Astrocyte (in vitro differentiated cells and primary cell): Measurements from ENCODE around the gene RPS27A.
"Not testable (repeated sequence)": the region's sequence is repeated elsewhere in the genome, so short reads cannot be mapped to it uniquely, and the experiment has no call there.

Source experiments
- EZH2 ChIP-seq: IDR thresholded peaks from 2 replicates; pipeline ENCODE4 v1.6.1; 2012; ENCODE audit warnings: mild to moderate bottlenecking, low read length, inconsistent platforms; ENCODE audit not compliant: insufficient read depth
- TF ChIP-seq, protein P1 (sequence below): IDR thresholded peaks from 2 replicates; pipeline ENCODE4 v1.5.1; 2011; ENCODE audit warnings: low read depth, mild to moderate bottlenecking, inconsistent platforms, low read length, moderate library complexity; ENCODE audit not compliant: insufficient read depth

DNA sequence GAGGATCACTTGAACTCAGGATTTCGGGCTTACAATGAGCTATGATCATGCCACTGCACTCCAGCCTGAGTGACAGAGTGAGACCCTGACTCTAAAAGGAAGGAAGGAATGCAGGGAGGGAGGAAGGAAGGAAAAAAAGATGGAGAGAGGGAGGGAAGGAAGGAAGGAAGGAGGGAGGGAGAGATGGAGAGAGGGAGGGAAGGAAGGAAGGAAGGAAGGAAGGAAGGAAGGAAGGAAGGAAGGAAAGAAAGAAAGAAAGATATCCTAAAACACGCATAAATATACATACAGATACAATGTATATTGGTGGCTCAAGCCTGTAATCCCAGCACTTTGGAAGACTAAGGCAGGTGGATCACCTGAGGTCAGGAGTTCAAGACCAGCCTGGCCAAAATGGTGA is 41.9 kb downstream of the RPS27A start:
- TF ChIP-seq, protein P1, sequence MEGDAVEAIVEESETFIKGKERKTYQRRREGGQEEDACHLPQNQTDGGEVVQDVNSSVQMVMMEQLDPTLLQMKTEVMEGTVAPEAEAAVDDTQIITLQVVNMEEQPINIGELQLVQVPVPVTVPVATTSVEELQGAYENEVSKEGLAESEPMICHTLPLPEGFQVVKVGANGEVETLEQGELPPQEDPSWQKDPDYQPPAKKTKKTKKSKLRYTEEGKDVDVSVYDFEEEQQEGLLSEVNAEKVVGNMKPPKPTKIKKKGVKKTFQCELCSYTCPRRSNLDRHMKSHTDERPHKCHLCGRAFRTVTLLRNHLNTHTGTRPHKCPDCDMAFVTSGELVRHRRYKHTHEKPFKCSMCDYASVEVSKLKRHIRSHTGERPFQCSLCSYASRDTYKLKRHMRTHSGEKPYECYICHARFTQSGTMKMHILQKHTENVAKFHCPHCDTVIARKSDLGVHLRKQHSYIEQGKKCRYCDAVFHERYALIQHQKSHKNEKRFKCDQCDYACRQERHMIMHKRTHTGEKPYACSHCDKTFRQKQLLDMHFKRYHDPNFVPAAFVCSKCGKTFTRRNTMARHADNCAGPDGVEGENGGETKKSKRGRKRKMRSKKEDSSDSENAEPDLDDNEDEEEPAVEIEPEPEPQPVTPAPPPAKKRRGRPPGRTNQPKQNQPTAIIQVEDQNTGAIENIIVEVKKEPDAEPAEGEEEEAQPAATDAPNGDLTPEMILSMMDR, result not testable (repeated sequence)
- TF ChIP-seq EZH2, result not testable (repeated sequence)
